Skin of body (tissue), 2 donors: ENCODE results near the gene STK11. TPM values are rescaled to one million over a fixed set of nuclear protein-coding genes. Genes with fewer than 3 reads are reported as not detected.
A peak's percentile ranks its signal among the peaks of the same experiment; 100 is the strongest.

Experiments
- DNase-seq: peaks from one replicate; lab custom pipeline; 2025; lab: John Stamatoyannopoulos, UW
- total RNA-seq: library from RNA; depleted of rRNA; stranded (reverse); fragments of >200 nt; gene quantifications from one replicate; pipeline ENCODE4 v1.2.3, GENCODE V29; 2014

The STK11 gene
- total RNA-seq, 1 donor from 2014 or later: 37.3 TPM

GRCh38 chr19:1271528-1272422, 66.2 kb downstream of the STK11 start:
- no peak for DNase-seq

- DNase-seq: no peak
Observed at GRCh38 chr19:1272423-1273262, 67.1 kb downstream of the STK11 start.

DNA sequence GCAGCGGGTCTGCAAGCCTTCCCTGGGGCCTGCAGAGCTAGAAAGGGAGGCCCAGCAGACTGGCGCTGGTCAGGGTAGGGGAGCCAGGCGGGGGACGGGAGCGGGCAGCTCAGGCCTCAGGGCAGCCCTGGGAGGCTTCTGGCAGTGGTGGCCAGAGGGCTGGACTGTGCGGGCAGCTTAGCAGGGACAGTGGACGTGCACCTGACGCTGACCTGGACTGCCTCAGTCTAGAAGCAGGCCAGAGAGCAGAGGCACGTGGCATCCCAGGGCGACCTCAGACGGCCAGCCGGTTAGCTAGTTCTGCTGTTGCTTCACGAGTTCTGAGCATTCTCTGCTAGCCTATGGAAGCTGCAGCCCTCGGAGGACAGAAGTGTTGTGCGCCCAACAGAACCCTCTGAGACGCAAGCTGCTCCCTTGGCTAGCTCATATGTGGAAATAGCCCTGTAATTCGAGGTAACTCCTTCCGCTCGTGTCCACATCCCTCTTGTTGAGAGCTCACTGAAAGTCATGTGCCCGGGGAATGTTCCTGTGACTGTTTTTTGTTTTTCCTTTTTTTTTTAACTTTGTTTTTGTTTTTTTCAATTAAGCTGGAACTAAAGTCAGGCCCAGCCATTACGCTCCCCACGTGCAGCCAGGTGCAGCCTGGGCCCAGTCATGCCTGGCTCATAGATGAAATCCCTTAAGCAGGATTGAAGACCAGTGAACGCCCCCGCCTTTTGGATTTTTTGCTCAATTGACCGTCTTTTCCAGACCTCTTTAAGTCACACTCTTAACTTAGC, 67.9 kb downstream of the STK11 start:
- no peak for DNase-seq

GRCh38 chr19:1274081-1274851, 68.7 kb downstream of the STK11 start:
- no peak for DNase-seq

GRCh38 chr19:1274852-1275259, 69.3 kb downstream of the STK11 start:
- no peak for DNase-seq

DNA sequence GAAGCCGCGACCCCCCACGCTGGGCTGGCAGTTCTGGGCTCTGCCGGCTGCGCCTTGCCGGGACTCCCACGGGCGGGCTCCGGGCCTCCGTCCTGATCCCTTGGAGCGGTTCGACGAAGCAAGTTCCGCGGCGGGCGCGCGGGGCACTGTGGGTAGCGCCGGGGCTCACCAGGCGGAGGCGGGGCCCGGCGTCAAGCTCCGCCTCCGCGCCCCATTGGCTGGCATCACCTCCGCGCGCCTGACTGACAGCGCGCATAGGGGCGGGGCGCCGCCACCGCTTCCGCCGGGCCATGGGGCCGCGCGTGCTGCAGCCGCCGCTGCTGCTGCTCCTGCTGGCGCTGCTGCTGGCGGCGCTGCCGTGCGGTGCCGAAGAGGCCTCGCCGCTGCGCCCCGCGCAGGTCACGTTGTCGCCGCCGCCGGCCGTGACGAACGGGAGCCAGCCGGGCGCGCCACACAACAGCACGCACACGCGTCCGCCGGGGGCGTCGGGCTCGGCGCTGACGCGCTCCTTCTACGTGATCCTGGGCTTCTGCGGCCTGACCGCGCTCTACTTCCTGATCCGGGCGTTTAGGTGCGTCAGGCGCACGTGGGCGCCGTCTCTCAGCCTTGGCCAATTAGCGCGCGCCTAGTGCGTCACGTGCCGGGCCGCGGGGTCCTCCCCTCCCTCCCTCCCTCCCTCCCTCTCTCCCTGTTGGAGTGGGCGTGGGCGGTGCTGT, 69.8 kb downstream of the STK11 start, which contains the start of gene FAM174C:
FAM174C (plus strand) TSS at position 271 of the 716 bp plus-strand sequence; CDS start at position 291, 20 bp downstream.
- DNase-seq: peak; percentile 92

GRCh38 chr19:1275976-1276627, 70.5 kb downstream of the STK11 start:
- DNase-seq: no peak

DNA sequence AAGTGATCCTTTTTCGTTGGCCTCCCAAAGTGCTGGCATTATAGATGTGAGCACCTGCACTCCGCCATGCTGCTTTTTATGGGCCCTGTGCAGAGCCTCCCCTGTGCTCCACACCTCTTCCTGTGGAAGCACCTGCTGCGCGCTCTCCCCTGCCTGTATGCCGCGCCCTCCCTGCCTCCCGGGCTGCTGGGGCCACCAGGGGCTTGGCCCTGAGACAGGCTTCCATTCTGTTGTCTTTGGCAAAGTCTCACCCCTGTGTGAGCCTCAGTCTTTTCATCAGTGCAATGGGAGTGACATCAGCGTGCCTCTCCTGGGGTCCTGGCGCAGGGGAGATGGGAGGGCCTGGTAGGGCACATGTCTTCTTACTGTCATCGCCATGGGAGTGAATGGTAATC, 71.0 kb downstream of the STK11 start:
- DNase-seq: no peak

GRCh38 chr19:1277061-1277460, 71.5 kb downstream of the STK11 start:
- no peak for DNase-seq

Other genes with a start within 250 kb of the STK11 start
- 34.1 TPM for gene WDR18, start 221.4 kb upstream of the STK11 start, total RNA-seq
- 0.20 TPM for gene GRIN3B, start 205.4 kb upstream of the STK11 start, total RNA-seq
- 40.6 TPM for gene TMEM259, start 184.7 kb upstream of the STK11 start, total RNA-seq
- gene RNU6-2, start 184.3 kb upstream of the STK11 start, total RNA-seq: not detected
- 58.2 TPM for gene CNN2, start 179.2 kb upstream of the STK11 start, total RNA-seq
- 4.8 TPM for gene ABCA7, start 165.7 kb upstream of the STK11 start, total RNA-seq
- 10.7 TPM for gene ARHGAP45, start 138.6 kb upstream of the STK11 start, total RNA-seq
- gene POLR2E, start 110.4 kb upstream of the STK11 start, total RNA-seq: 47.1 TPM
- gene GPX4, start 101.8 kb upstream of the STK11 start, total RNA-seq: 105 TPM
- 23.1 TPM for gene SBNO2, start 31.5 kb upstream of the STK11 start, total RNA-seq
- gene CBARP, start 32.2 kb downstream of the STK11 start, total RNA-seq: 1.9 TPM
- 22.9 TPM for gene ATP5F1D, start 36.0 kb downstream of the STK11 start, total RNA-seq
- 19.7 TPM for gene MIDN, start 42.8 kb downstream of the STK11 start, total RNA-seq
- gene CIRBP, start 63.6 kb downstream of the STK11 start, total RNA-seq: 267 TPM
- gene FAM174C, start 69.8 kb downstream of the STK11 start, total RNA-seq: 6.4 TPM
- 0.39 TPM for gene EFNA2, start 80.1 kb downstream of the STK11 start, total RNA-seq
- 27.3 TPM for gene NDUFS7, start 178.1 kb downstream of the STK11 start, total RNA-seq
- 12.5 TPM for gene GAMT, start 195.8 kb downstream of the STK11 start, total RNA-seq
- gene DAZAP1, start 201.8 kb downstream of the STK11 start, total RNA-seq: 37.9 TPM
- gene RPS15, start 232.6 kb downstream of the STK11 start, total RNA-seq: 533 TPM
- 0.59 TPM for gene APC2, start 244.3 kb downstream of the STK11 start, total RNA-seq